ENCODE measurements around the gene LGALS1.
"Not testable (repeated sequence)": the region's sequence is repeated elsewhere in the genome, so short reads cannot be mapped to it uniquely, and the experiment has no call there.

The LGALS1 gene

DNA sequence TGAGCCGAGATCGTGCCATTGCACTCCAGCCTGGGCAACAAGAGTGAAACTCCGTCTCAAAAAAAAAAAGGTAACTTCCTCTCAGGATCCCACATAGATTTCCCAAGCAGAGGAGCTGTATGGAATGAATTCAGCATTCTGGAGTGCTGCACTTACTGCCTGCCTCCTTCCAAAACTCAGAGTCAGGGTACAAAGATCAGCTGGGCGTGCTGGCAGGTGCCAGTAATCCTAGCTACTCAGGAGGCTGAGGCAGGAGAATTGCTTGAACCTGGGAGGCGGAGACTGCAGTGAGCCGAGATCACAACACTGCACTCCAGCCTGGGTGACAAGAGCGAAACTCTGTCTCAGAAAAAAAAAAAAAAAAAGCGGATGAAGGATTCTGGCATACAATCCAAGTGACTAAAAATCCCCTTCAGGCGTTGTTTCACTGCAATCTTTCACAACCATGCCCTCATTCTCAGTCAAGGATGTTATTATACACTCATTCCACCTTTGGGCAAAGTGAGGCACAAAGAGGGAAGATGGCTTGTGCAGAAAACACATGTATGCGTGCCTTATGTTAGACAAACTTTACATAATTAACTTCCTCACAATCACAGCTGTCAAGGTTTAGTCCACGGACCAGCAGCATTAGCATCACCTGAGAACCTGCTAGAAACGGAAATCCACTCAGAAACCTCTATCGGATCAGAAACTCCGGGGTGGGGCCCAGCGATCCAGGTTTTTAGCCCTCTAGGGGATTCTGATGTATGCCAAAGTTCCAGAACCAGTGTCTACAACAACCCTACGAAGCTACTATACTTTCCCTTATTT is 9.6 kb downstream of the LGALS1 start:
- H3K27ac Mint-ChIP-seq, result peak overlapping the region in 2 of 3 experiments; percentile 57 to 95
- peaks cover 20% of the 10 kb centered on the region for H3K4me1 Mint-ChIP-seq
- peak overlapping the region; percentile 97 to 98 (median 97) for H3K4me3 Mint-ChIP-seq
- TF ChIP-seq, protein P1, sequence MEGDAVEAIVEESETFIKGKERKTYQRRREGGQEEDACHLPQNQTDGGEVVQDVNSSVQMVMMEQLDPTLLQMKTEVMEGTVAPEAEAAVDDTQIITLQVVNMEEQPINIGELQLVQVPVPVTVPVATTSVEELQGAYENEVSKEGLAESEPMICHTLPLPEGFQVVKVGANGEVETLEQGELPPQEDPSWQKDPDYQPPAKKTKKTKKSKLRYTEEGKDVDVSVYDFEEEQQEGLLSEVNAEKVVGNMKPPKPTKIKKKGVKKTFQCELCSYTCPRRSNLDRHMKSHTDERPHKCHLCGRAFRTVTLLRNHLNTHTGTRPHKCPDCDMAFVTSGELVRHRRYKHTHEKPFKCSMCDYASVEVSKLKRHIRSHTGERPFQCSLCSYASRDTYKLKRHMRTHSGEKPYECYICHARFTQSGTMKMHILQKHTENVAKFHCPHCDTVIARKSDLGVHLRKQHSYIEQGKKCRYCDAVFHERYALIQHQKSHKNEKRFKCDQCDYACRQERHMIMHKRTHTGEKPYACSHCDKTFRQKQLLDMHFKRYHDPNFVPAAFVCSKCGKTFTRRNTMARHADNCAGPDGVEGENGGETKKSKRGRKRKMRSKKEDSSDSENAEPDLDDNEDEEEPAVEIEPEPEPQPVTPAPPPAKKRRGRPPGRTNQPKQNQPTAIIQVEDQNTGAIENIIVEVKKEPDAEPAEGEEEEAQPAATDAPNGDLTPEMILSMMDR (IDR thresholded peaks at IDR 0.05; ENCODE audit: unreplicated experiment in 3 of 3), result no peak
- no peaks in the 10 kb centered on the region for H3K27me3 Mint-ChIP-seq (ENCODE audit: low read depth)
- H3K9me3 Mint-ChIP-seq, result no peaks in the 10 kb centered on the region
- H3K36me3 Mint-ChIP-seq (ENCODE audit: low read depth), result peaks cover 8% of the 10 kb centered on the region

GRCh38 chr22:37686002-37686982 is 10.9 kb downstream of the LGALS1 start, which contains the start of gene NOL12:
TSS of gene NOL12 (plus strand) at chr22:37686343. CDS start at chr22:37686393, 50 bp downstream.
- Mint-ChIP-seq H3K27me3 (ENCODE audit: low read depth) (no peaks in the 10 kb centered on the region), H3K27ac (peak within 1 kb of the TSS; percentile 79 to 95 (median 95)), H3K4me1 (peaks cover 15% of the 10 kb centered on the region), H3K4me3 (peak within 1 kb of the TSS; percentile 97 to 98 (median 97)), H3K9me3 (no peaks in the 10 kb centered on the region), H3K36me3 (ENCODE audit: low read depth) (peaks cover 16% of the 10 kb centered on the region)
- TF ChIP-seq, protein P1 (IDR thresholded peaks at IDR 0.05; ENCODE audit: unreplicated experiment in 3 of 3), result no peak

- no peak overlapping the region for H3K27ac Mint-ChIP-seq
- peaks cover 28% of the 10 kb centered on the region for H3K36me3 Mint-ChIP-seq (ENCODE audit: low read depth)
- H3K9me3 Mint-ChIP-seq, result no peaks in the 10 kb centered on the region
- peaks cover 10% of the 10 kb centered on the region for H3K4me1 Mint-ChIP-seq
- peaks cover 3% of the 10 kb centered on the region for H3K27me3 Mint-ChIP-seq (ENCODE audit: low read depth)
- TF ChIP-seq, protein P1 (IDR thresholded peaks at IDR 0.05; ENCODE audit: unreplicated experiment in 3 of 3), result no peak
- peak overlapping the region; percentile 32 to 63 (median 51) for H3K4me3 Mint-ChIP-seq
Measured at GRCh38 chr22:37690407-37690806, 15.0 kb downstream of the LGALS1 start.

GRCh38 chr22:37690901-37691504 is 15.6 kb downstream of the LGALS1 start:
- H3K4me1 Mint-ChIP-seq, result peaks cover 12% of the 10 kb centered on the region
- TF ChIP-seq, protein P1 (IDR thresholded peaks at IDR 0.05; ENCODE audit: unreplicated experiment in 3 of 3), result no peak
- no peak overlapping the region for H3K4me3 Mint-ChIP-seq
- peaks cover 28% of the 10 kb centered on the region for H3K36me3 Mint-ChIP-seq (ENCODE audit: low read depth)
- peaks cover 3% of the 10 kb centered on the region for H3K27me3 Mint-ChIP-seq (ENCODE audit: low read depth)
- no peak overlapping the region for H3K27ac Mint-ChIP-seq
- no peaks in the 10 kb centered on the region for H3K9me3 Mint-ChIP-seq

DNA sequence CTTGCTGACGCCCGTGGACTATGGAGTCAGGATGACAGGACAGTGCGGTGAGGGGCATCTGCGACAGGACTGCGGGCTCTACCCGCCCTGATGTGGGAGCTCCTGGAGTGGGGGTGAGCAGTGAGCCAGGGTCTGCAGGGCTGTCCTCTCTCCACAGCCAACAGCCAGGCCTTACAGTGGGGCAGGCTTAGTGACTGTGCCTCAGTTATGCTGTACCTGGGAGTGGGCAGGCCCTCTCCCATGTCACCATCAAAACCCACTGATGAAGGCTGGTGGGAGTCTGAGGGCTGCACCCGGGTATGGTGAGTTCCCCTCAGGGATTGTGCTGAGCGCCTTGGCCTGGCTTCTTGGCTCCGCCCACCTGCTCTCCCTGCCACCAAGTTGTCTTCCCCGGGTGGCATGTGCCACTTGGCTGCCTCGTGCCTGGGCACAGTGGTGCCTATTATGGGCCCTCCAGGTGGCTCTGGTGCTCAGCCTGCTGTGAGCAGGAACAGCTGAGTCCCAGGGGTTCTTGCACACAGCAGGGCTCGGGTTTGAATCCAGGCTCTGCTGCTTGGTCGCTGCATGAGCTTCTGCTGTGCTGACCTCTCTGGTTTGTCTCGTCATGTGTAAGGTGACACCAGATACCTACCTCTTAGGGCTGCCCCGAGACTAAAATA is 17.3 kb downstream of the LGALS1 start:
- Mint-ChIP-seq H3K4me3 (no peak overlapping the region), H3K27me3 (ENCODE audit: low read depth) (peaks cover 3% of the 10 kb centered on the region), H3K36me3 (ENCODE audit: low read depth) (peaks cover 28% of the 10 kb centered on the region), H3K27ac (no peak overlapping the region), H3K4me1 (peaks cover 16% of the 10 kb centered on the region), H3K9me3 (no peaks in the 10 kb centered on the region)
- TF ChIP-seq, protein P1 (IDR thresholded peaks at IDR 0.05; ENCODE audit: unreplicated experiment in 3 of 3), result no peak

GRCh38 chr22:37694131-37694530 is 18.7 kb downstream of the LGALS1 start:
- H3K27ac Mint-ChIP-seq; H3K27me3 Mint-ChIP-seq (ENCODE audit: low read depth): not testable (repeated sequence)
- peaks cover 16% of the 10 kb centered on the region for H3K4me1 Mint-ChIP-seq

DNA sequence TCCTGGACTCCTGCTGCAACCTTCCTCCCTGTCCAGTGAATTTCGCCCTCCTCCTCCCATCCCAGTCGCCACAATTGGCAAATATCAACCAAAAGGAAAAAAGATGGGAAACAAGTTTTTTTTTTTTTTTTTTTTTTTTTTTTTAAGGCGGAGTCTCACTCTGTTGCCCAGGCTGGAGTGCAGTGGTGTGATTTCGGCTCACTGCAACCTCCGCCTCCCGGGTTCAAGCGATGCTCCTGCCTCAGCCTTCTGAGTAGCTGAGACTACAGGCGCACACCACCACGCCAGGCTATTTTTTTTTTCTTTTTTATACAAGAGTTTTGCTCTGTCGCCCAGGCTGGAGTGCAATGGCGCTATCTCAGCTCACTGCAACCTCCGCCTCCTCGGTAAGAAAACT is 20.8 kb downstream of the LGALS1 start:
- H3K36me3 Mint-ChIP-seq (ENCODE audit: low read depth), result peaks cover 12% of the 10 kb centered on the region
- peak overlapping the region; percentile 76 to 83 (median 79) for H3K4me3 Mint-ChIP-seq
- H3K9me3 Mint-ChIP-seq; H3K27me3 Mint-ChIP-seq (ENCODE audit: low read depth): not testable (repeated sequence)
- peak overlapping the region in 2 of 3 experiments; percentile 66 to 89 for H3K27ac Mint-ChIP-seq
- H3K4me1 Mint-ChIP-seq, result peaks cover 16% of the 10 kb centered on the region

More at GRCh38 chr22:37694131-37694530, 18.7 kb downstream of the LGALS1 start:
- H3K36me3 Mint-ChIP-seq (ENCODE audit: low read depth), result peaks cover 20% of the 10 kb centered on the region
- H3K9me3 Mint-ChIP-seq, H3K4me3 Mint-ChIP-seq: not testable (repeated sequence)

Data from nephron (organoid).